Sciatic nerve (tissue), 2 donors: ENCODE results near the gene SLC9A3. TPM values are rescaled to one million over a fixed set of nuclear protein-coding genes. Genes with fewer than 3 reads are reported as not detected.

Experiments
- ATAC-seq: fragments of 200-7000 bp; cut with Tn5 transposase; one replicate; pipeline ENCODE4 v1.9.1; 2020; ENCODE audit warnings: mild to moderate bottlenecking, moderate library complexity
- DNase-seq: peaks from one replicate; pipeline ENCODE4 v3.0.0-alpha.2; 2020; ENCODE audit warnings: low spot score
- intact Hi-C: fragments of 100-400 bp; cut with DNase I; formaldehyde crosslinking; loops from one replicate; pipeline ENCODE4 v1.14.2; 2022
- total RNA-seq: library from RNA; stranded (reverse); fragmentation: NEBNext Ultra II Directional; extraction: Animal tissue kit (Norgen Biotek cat#: 25700); gene quantifications from one replicate; pipeline ENCODE4 v1.2.1, GENCODE V29; 2021
- donor health status: DM: no; HTN: no; CAD: no.
- donor health status: DM: no; HTN: no; CAD: no.

SLC9A3 gene
- total RNA-seq, 1 donor from 2014 or later: 12.3 TPM

DNA sequence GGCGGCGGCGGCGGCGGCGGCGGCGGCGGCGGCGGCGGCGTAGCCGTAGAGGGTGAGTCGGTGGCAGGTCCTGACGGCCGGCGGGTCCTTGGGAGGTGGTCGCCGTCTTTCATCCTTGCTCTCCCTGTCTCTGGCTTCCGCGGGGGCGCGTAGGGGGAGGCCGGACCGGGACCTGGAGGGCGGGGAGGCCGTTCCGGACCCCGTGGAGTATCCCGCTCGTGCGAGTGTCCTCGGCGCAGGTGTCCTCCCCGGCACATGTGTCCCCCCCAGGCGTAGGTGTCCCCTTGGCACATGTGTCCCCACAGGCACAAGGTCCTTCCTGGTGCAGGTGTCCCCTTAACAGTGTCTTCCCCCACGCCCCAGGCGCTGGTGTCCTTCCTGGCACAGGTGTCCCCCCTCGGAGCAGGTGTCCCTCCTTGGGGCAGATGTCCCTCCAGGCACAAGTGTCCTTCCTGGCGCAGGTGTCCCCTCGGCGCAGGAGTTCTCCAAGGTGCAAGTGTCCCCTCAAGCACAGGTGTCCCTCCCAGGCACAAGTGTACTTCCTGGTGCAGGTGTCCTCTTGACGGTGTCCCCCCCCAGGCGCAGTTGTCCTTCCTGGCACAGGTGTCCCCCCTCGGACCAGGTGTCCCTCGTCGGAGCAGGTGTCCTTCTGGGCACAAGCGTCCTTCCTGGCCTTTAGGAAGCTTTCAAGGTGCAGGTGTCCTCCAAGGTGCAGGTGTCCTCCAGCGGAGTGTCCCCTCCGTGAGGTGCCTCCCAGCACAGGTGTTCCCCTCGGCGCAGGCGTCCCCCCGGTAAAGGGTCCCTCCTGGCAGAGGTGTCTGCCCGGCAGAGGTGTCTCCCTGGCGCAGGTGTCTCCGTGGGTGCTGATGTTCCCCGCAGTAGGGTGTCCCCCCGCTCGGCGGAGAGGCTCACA lies 80.8 kb downstream of the SLC9A3 start:
- ATAC-seq: peak; percentile 23
- DNase-seq: peak; percentile 57
- intact Hi-C loops: no loop called here

GRCh38 chr5:442335-443238 lies 81.7 kb downstream of the SLC9A3 start, which contains the start of gene EXOC3:
EXOC3 (plus strand) TSS chr5:443176; CDS start chr5:446206, 3,030 bp downstream.
- DNase-seq: peak; percentile 84
- peak; percentile 94 for ATAC-seq
- intact Hi-C loops: no loop called here

DNA sequence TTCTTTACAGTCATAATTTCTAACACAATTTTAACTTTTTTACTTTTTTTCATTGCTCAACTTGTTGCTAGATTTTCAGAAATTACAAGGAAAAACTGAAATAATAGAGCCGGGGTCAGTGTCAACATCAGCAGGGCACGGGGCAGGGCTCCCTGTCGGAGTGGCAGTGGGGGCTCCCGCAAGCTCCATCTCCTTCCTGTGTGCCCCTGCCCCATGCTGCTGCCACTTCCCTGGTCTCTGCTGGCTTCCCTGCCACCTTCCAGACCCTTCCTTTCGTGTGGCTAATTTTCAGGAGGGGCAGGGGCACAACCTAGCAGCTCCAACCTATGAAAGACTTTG lies 82.3 kb downstream of the SLC9A3 start:
- DNase-seq (no peak), ATAC-seq (no peak)
- intact Hi-C loops: no loop called here

DNA sequence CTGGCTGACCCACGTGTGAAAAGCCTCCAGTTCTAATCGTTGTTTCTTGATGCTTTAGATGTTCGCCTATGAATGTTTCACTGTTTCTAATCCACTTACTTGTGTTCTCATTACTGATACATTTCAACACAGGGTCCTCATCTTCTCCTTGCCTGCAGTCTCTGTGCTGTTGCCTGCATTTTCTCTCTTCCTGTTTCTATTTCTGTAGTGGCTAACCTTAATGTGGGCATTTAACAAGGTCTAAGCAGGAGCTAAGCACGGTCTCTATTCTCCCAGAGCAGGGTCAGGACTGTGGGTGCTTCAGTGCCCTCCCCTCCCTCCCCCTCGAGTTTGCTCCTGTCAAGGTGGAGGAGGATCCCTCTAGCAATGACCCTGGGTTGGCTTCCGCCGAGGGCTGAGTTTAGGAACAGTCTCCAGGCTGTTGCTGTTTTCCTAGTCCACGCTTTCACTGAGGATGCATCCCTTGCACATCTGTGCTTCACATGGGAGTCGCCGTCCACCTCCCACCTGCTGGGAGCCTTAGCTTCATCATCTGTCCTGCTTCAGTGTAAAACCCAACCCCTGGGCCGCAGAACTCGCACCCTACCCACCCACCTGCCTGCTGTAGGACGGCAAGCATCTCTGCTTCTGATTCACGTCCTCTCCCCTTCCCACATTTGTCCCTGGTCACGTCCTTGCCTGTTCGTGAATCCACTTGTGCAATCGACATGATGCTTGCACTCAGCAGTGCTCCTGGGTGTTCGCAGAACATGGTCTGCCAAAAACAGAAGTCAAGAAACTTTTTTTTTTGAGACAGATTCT lies 83.6 kb downstream of the SLC9A3 start:
- intact Hi-C loops: no loop called here
- DNase-seq: peak; percentile 48
- ATAC-seq: no peak

DNA sequence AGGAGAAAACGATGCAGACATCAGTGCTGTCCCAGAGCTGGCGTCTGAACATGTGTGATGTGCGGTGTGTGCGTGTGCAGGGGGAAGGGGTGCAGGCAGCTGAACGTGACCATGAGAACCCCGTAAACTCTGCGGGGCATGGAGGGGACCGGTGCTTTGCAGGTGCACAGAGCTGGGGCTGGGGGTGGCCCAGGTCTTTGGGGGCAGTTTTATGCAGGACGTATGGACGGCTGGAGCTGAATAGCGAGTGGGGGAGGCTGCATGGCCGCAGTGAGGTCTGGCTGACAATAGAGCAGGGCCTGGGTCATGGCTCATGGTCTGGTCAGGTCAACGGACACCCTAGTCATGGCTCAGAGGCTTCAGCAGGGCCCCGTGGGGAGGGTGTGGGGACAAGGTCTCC lies 84.6 kb downstream of the SLC9A3 start:
- intact Hi-C loops: no loop called here
- ATAC-seq: no peak

DNA sequence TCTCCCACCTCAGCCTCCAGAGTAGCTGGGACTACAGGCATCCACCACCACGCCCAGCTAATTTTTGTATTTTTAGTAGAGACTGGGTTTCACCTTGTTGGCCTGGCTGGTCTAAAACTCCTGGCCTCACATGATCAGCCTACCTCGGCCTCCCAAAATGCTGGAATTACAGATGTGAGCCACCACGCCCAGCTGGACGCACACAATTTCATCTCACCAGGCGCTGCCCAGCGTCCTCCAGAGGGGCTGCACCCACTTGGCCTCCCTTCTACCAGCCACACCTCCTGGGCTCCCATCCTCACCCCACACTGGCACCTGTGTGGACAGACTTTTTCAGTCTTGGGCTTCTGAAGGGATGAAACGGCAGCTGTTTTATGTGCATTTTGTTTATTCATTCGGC lies 85.1 kb downstream of the SLC9A3 start:
- intact Hi-C loops: no loop called here
- DNase-seq (peak; percentile 36), ATAC-seq (no peak)

More for the DNA sequence above, 84.6 kb downstream of the SLC9A3 start:
- peak; percentile 36 for DNase-seq

DNA sequence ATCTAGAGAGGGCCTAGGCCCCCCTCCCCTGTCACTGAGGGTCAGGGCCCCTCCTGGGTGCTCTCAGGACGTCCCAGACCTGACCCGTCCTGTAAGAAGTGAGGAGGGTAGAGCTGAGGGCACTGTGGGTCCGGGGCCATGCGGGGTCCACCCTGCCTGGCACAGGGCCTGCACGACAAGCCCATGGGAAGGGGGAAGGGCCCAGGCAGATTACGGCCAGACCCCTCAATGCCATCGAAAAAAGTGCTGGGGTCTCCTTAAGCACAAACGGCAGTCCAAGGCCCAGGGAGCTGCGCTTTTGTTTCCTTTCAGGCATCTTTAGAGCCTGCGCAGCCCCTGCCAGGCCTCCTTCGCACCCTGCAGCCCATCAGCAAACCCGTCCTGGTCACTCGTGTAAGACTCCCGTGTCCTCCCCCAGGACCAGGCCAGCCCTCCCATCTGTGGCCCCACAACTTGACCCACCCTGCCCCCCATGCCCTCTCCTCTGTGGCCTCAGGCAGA lies 85.7 kb downstream of the SLC9A3 start:
- DNase-seq: no peak
- intact Hi-C loops: no loop called here
- ATAC-seq: no peak

DNA sequence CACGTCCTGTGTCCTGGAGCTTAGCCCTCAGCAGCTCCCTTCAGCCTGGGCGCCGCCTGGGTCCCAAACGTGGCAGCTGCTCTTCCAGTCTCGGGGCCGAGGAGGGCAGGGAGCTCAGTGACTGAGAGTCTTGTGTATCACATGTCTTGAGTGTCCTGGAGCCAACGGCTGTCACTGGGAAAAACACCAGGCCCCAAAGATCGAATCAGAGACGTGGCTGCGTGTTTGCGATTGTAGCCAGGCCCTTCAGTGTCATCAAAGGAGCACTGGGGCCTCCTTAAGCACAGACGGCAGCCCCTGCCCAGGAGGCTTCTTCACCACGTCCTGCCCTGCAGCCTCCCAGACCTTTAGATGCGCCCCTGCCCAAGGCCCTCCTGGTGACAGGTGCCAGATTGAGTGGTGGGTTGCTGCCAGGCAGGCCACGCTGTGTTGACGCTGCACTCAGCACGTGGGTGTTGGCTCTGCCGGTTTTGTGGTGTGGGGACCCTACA lies 86.9 kb downstream of the SLC9A3 start:
- intact Hi-C loops: no loop called here
- DNase-seq: peak; percentile 44
- ATAC-seq: no peak

GRCh38 chr5:436641-436975 lies 87.6 kb downstream of the SLC9A3 start:
- DNase-seq (no peak), ATAC-seq (no peak)
- intact Hi-C loops: no loop called here

DNA sequence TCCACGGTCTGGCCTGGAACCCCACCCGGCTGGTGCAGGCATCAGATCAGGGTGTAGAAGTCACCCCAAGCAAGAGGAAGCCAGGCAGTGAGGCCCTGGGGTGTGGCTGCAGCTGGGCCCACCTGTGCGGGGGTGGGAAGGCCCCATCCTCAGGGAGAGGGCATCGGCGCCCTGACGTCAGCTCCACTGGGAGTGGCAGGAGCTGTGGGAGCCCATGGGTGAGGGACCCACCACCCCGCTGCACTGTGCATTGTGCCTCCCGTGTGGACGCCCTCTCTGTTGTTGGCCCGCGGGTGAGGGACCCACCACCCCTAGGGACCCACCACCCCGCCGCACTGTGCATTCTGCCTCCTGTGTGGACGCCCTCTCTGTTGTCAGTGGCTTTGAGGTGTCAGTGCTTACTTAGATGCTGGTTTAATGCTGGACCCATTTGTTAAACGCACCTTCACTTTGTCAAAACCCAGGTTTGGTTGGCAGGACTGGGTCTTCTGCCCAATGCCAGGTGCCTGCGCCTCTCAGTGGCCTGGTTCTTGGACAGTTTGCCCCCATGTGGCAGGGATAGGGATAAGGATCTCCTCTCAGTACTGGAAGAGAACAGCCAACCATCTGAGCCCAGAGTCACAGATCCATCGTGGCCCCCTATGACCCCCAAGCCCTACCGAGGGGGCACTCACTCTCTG lies 88.1 kb downstream of the SLC9A3 start:
- ATAC-seq (no peak), DNase-seq (peak; percentile 43)
- intact Hi-C loops: no loop called here

GRCh38 chr5:435156-435790 lies 89.0 kb downstream of the SLC9A3 start:
- no peak for ATAC-seq
- intact Hi-C loops: no loop called here
- peak; percentile 43 for DNase-seq

- DNase-seq (peak; percentile 44), ATAC-seq (no peak)
- intact Hi-C loops: no loop called here
Observed at GRCh38 chr5:434443-435146, 89.7 kb downstream of the SLC9A3 start.

- DNase-seq (peak; percentile 36), ATAC-seq (no peak)
- intact Hi-C loops: no loop called here
Observed at GRCh38 chr5:433836-434235, 90.4 kb downstream of the SLC9A3 start.

- intact Hi-C loops: no loop called here
- DNase-seq (peak; percentile 49), ATAC-seq (no peak)
Observed at GRCh38 chr5:432928-433791, 91.1 kb downstream of the SLC9A3 start.

GRCh38 chr5:432201-432927 lies 91.9 kb downstream of the SLC9A3 start:
- ATAC-seq: no peak
- intact Hi-C loops: no loop called here
- DNase-seq: no peak

GRCh38 chr5:431711-432050 lies 92.6 kb downstream of the SLC9A3 start:
- intact Hi-C loops: no loop called here

More at GRCh38 chr5:431711-432050, 92.6 kb downstream of the SLC9A3 start:
- DNase-seq: no peak
- ATAC-seq: no peak
